Endodermal cell (in vitro differentiated cells): ENCODE measurements around the gene TXNRD3. TPM values are rescaled to one million over a fixed set of nuclear protein-coding genes. Genes with fewer than 3 reads are reported as not detected.

ENCODE experiments used
- DNase-seq: peaks from one replicate; pipeline ENCODE4 v3.0.0-alpha.2; 2017
- H3K27ac ChIP-seq: 2 replicates; pipeline ENCODE4 v1.5.1; 2013; ENCODE audit warnings: mild to moderate bottlenecking, low read depth, low read length, moderate library complexity
- H3K27me3 ChIP-seq: 2 replicates; pipeline ENCODE4 v1.6.1; 2013; ENCODE audit warnings: mild to moderate bottlenecking, low read length, moderate library complexity; ENCODE audit not compliant: insufficient read depth, control insufficient read depth, poor library complexity, severe bottlenecking
- H3K36me3 ChIP-seq: 2 replicates; pipeline ENCODE4 v1.7.0; 2013; ENCODE audit warnings: mild to moderate bottlenecking, low read length, moderate library complexity; ENCODE audit not compliant: control insufficient read depth, insufficient read depth
- H3K4me1 ChIP-seq: one replicate; pipeline ENCODE4 v1.7.0; 2013; ENCODE audit warnings: low read length; ENCODE audit not compliant: control insufficient read depth, insufficient read depth
- H3K4me3 ChIP-seq: 2 replicates; pipeline ENCODE4 v1.5.1; 2013; ENCODE audit warnings: mild to moderate bottlenecking, low read length, moderate library complexity
- H3K9ac ChIP-seq: 2 replicates; pipeline ENCODE4 v1.6.1; 2013; ENCODE audit warnings: mild to moderate bottlenecking, low read length, moderate library complexity; ENCODE audit not compliant: poor library complexity, severe bottlenecking; ENCODE audit errors: extremely low read depth
- H3K9me3 ChIP-seq: 2 replicates; pipeline ENCODE4 v1.6.1; 2013; ENCODE audit warnings: mild to moderate bottlenecking, low read length, moderate library complexity; ENCODE audit not compliant: control insufficient read depth
- H3K27ac Mint-ChIP-seq: 2 replicates; pipeline ENCODE4 v1.8.0; 2020; ENCODE audit warnings: mixed read lengths
- H3K27me3 Mint-ChIP-seq: 2 replicates; pipeline ENCODE4 v1.8.0; 2021; ENCODE audit warnings: mild to moderate bottlenecking, mixed read lengths; ENCODE audit not compliant: insufficient read depth
- H3K36me3 Mint-ChIP-seq: 2 replicates; pipeline ENCODE4 v1.8.0; 2020; ENCODE audit warnings: low read depth, mixed read lengths
- H3K4me1 Mint-ChIP-seq: 2 replicates; pipeline ENCODE4 v1.8.0; 2020; ENCODE audit warnings: mixed read lengths
- H3K4me3 Mint-ChIP-seq: 2 replicates; pipeline ENCODE4 v1.8.0; 2020; ENCODE audit warnings: mild to moderate bottlenecking, moderate library complexity, mixed read lengths
- H3K9me3 Mint-ChIP-seq: 2 replicates; pipeline ENCODE4 v1.8.0; 2020; ENCODE audit warnings: mild to moderate bottlenecking, mixed read lengths
- WGBS, 2 experiments: methylation state at CpG; one replicate each; pipeline versions ENCODE4 v1.1.5 to v1.1.7; 2013; ENCODE audit warnings: missing lambda C conversion rate in 2 of 2, mixed read lengths in 1 of 2; ENCODE audit not compliant: insufficient coverage in 1 of 2, insufficient read length in 1 of 2; 5-methylcytosine and 5-hydroxymethylcytosine counted together
- total RNA-seq, 2 donors: library from RNA; stranded (reverse); fragmentation: NEBNext Ultra II Directional in 1 of 2; extraction: Animal tissue kit (Norgen Biotek cat#: 25700) in 1 of 2; gene quantifications; 2 replicates in 1 of 2; 3 replicates in 1 of 2; pipeline ENCODE4 v1.2.1, GENCODE V29; 2021
- TF ChIP-seq, protein P1 (sequence below): fragments of 200-600 bp; sonication (generic); conservative IDR thresholded peaks from 2 replicates; pipeline ENCODE4 v1.5.0; 2021; ENCODE audit warnings: antibody characterized with exemption, mild to moderate bottlenecking

The TXNRD3 gene
- total RNA-seq, 2 donors from 2014 or later = 13.1 to 18.1 TPM

DNA sequence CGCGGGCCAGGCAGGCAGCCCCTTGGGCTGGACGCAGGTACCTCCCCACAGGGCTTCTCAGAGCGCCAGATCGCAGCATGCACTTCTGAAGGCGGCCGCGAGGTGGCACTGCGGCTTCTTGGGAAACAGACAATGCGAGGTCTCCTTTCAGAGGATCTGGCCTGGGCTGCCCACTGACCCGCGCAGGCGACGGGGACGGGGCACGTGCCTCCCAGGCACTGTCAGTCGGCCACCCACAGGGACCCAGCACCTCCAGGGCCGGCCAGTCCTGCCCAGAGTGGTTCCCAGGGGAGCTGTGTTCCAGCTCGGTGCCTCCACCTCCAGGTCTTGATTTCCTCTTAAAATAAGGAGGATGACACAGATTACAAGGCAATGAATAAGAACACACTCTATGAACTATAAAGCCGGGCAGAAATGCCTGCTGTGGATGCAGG, 24.4 kb upstream of the TXNRD3 start:
- Mint-ChIP-seq H3K4me3 (no peak overlapping the region), H3K27me3 (peaks cover 51% of the 10 kb centered on the region), H3K36me3 (no peaks in the 10 kb centered on the region), H3K4me1 (no peaks in the 10 kb centered on the region), H3K27ac (no peak overlapping the region), H3K9me3 (peaks cover 7% of the 10 kb centered on the region)
- H3K9me3 ChIP-seq = no peaks in the 10 kb centered on the region
- no peaks in the 10 kb centered on the region for H3K36me3 ChIP-seq
- peak; percentile 98 for DNase-seq
- H3K9ac ChIP-seq = no peak overlapping the region
- TF ChIP-seq, protein P1, sequence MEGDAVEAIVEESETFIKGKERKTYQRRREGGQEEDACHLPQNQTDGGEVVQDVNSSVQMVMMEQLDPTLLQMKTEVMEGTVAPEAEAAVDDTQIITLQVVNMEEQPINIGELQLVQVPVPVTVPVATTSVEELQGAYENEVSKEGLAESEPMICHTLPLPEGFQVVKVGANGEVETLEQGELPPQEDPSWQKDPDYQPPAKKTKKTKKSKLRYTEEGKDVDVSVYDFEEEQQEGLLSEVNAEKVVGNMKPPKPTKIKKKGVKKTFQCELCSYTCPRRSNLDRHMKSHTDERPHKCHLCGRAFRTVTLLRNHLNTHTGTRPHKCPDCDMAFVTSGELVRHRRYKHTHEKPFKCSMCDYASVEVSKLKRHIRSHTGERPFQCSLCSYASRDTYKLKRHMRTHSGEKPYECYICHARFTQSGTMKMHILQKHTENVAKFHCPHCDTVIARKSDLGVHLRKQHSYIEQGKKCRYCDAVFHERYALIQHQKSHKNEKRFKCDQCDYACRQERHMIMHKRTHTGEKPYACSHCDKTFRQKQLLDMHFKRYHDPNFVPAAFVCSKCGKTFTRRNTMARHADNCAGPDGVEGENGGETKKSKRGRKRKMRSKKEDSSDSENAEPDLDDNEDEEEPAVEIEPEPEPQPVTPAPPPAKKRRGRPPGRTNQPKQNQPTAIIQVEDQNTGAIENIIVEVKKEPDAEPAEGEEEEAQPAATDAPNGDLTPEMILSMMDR = peak; percentile 98
- no peak overlapping the region for H3K27ac ChIP-seq
- WGBS, 2 experiments = 8 to 10% methylated on average over 12 to 20 of the region's 20 CpGs
- no peaks in the 10 kb centered on the region for H3K4me1 ChIP-seq
- peaks cover 43% of the 10 kb centered on the region for H3K27me3 ChIP-seq
- no peak overlapping the region for H3K4me3 ChIP-seq

DNA sequence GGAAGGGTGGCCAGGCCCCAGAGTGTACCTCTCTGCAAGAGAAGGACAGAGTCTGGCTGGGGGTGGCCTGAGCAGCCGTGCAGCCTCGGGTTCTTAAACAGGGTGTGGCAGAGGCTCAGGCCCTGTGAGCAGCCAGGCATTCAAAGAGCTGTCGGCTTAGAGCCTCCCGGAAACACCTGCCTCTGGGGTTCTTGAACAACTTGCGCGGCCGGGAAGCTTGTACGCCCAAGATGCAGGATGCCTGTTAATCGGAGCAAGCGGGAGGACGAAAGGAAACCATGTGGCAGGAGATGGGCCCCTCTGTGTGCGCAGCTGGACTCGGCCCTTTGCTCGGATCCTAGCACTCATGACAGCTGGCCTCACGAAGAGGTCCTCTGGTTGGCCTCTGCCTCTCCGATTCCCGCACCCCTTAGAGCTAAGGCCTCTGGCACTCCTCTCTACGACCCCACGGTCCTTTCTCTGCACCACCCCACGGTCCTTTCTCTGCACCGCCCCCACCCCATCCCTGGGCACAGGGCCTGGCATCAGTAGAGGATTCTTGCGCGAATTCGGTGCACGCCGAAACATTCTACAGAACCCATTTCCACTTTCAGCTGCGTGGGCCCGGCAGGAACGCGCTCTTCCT, 23.9 kb upstream of the TXNRD3 start:
- Mint-ChIP-seq H3K27me3 (peaks cover 51% of the 10 kb centered on the region), H3K4me1 (no peaks in the 10 kb centered on the region), H3K9me3 (peaks cover 7% of the 10 kb centered on the region), H3K27ac (no peak overlapping the region), H3K4me3 (no peak overlapping the region), H3K36me3 (no peaks in the 10 kb centered on the region)
- Histone ChIP-seq H3K27ac (no peak overlapping the region), H3K36me3 (no peaks in the 10 kb centered on the region), H3K9me3 (no peaks in the 10 kb centered on the region), H3K9ac (no peak overlapping the region), H3K4me3 (no peak overlapping the region), H3K4me1 (no peaks in the 10 kb centered on the region), H3K27me3 (peaks cover 43% of the 10 kb centered on the region)
- WGBS, 2 experiments = 60% methylated on average over 19 to 30 of the region's 30 CpGs
- TF ChIP-seq, protein P1 = no peak
- DNase-seq = no peak

DNA sequence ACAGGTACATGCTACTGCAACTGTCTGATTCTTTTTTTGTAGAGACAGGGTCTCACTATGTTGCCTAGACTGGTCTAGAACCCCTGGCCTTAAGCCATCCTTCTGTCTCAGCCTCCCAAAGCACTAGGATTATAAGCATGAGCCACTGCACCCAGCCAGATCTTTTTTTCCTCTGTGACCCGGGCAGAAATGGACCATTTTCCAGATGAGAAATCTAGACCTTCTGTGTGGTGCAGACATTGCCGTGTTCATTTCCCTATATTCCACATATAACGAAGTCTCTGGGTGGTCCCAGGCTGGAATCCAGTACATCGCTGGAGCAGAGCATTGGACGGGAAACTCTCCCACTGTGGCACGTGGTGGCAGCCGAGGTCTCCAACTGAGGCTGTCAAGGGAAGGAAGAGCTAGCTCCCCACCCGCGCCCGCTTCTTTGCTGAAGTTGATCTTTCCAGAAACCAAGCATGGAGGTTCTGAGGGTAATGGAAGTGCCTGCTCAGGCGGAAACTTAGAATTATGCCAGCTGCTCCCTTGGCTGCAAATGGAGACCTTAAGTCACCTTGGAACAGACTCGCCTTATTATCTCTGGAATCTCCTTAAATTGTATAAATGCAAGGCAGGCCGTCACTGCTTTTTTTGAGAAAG, 23.1 kb upstream of the TXNRD3 start:
- Mint-ChIP-seq H3K4me3 (no peak overlapping the region), H3K27ac (no peak overlapping the region), H3K27me3 (peaks cover 51% of the 10 kb centered on the region), H3K4me1 (no peaks in the 10 kb centered on the region), H3K9me3 (peaks cover 7% of the 10 kb centered on the region), H3K36me3 (no peaks in the 10 kb centered on the region)
- Histone ChIP-seq H3K36me3 (no peaks in the 10 kb centered on the region), H3K27ac (no peak overlapping the region), H3K9me3 (no peaks in the 10 kb centered on the region), H3K4me3 (no peak overlapping the region), H3K4me1 (no peaks in the 10 kb centered on the region), H3K27me3 (peaks cover 43% of the 10 kb centered on the region), H3K9ac (no peak overlapping the region)
- 93% methylated on average over 13 of the region's 13 CpGs for WGBS, 2 experiments
- TF ChIP-seq, protein P1 = no peak
- peak; percentile 20 for DNase-seq
